CD8-positive, alpha-beta memory T cell (primary cell): ENCODE results near the gene MYOM1. TPM values are rescaled to one million over a fixed set of nuclear protein-coding genes. Genes with fewer than 3 reads are reported as not detected.
"Not testable (repeated sequence)": the region's sequence is repeated elsewhere in the genome, so short reads cannot be mapped to it uniquely, and the experiment has no call there.

ENCODE experiments used
- CTCF ChIA-PET: fragments of 350-600 bp; sonication (Branson Sonifier 250); formaldehyde crosslinking; loops from one replicate; lab custom pipeline; 2021; ENCODE audit warnings: antibody characterized with exemption; lab: Charles Lee
- POLR2A ChIA-PET: fragments of 350-600 bp; sonication (Branson Sonifier 250); formaldehyde crosslinking; loops from one replicate; lab custom pipeline; 2021; ENCODE audit warnings: antibody characterized with exemption; lab: Charles Lee
- DNase-seq, 5 donors: peaks; one replicate each; pipeline versions ENCODE4 v3.0.0 to v3.0.0-alpha.2; 2020 to 2022; ENCODE audit warnings: mixed read lengths in 1 of 5
- H3K27ac ChIP-seq: one replicate; pipeline ENCODE4 v1.7.0; 2013; ENCODE audit warnings: low read depth, mild to moderate bottlenecking, low read length, moderate library complexity
- H3K27me3 ChIP-seq: 2 replicates; pipeline ENCODE4 v1.7.0; 2013; ENCODE audit warnings: low read length, mild to moderate bottlenecking; ENCODE audit not compliant: insufficient read depth, poor library complexity, severe bottlenecking
- H3K36me3 ChIP-seq: 2 replicates; pipeline ENCODE4 v1.7.0; 2013; ENCODE audit warnings: mild to moderate bottlenecking, low read length, moderate library complexity; ENCODE audit not compliant: insufficient read depth
- H3K4me1 ChIP-seq: 2 replicates; pipeline ENCODE4 v1.7.0; 2013; ENCODE audit warnings: mild to moderate bottlenecking, low read length, moderate library complexity; ENCODE audit not compliant: insufficient read depth
- H3K4me3 ChIP-seq: 2 replicates; pipeline ENCODE4 v1.7.0; 2013; ENCODE audit warnings: mild to moderate bottlenecking, low read length
- H3K9me3 ChIP-seq: 2 replicates; pipeline ENCODE4 v1.7.0; 2013; ENCODE audit warnings: mild to moderate bottlenecking, low read length
- H3K27ac Mint-ChIP-seq, 8 donors: one replicate each; pipeline ENCODE4 v1.8.0; 2020 to 2021; ENCODE audit warnings: mixed read lengths in 8 of 8, mild to moderate bottlenecking in 6 of 8, inconsistent platforms in 3 of 8, moderate library complexity in 3 of 8
- H3K27me3 Mint-ChIP-seq, 2 donors: one replicate each; pipeline ENCODE4 v1.8.0; 2020 to 2021; ENCODE audit warnings: mixed read lengths in 2 of 2, mild to moderate bottlenecking in 1 of 2, moderate library complexity in 1 of 2
- H3K36me3 Mint-ChIP-seq, 3 donors: one replicate each; pipeline ENCODE4 v1.8.0; 2020 to 2021; ENCODE audit warnings: mixed read lengths in 3 of 3, inconsistent platforms in 1 of 3, mild to moderate bottlenecking in 1 of 3
- H3K4me1 Mint-ChIP-seq, 3 donors: one replicate each; pipeline ENCODE4 v1.8.0; 2020 to 2021; ENCODE audit warnings: mixed read lengths in 3 of 3, inconsistent platforms in 1 of 3, mild to moderate bottlenecking in 1 of 3
- H3K4me3 Mint-ChIP-seq, 7 donors: one replicate each; pipeline ENCODE4 v1.8.0; 2020 to 2021; ENCODE audit warnings: mixed read lengths in 7 of 7, mild to moderate bottlenecking in 6 of 7, moderate library complexity in 4 of 7, inconsistent platforms in 2 of 7
- H3K9me3 Mint-ChIP-seq, 5 donors: one replicate each; pipeline ENCODE4 v1.8.0; 2020 to 2022; ENCODE audit warnings: mixed read lengths in 5 of 5, mild to moderate bottlenecking in 3 of 5, moderate library complexity in 2 of 5, inconsistent platforms in 1 of 5
- polyA plus RNA-seq: library from polyadenylated mRNA; unstranded; fragments of 300-500 nt; fragmentation: Illumina TruSeq; gene quantifications from one replicate; pipeline ENCODE4 v1.2.3, GENCODE V29; 2021
- total RNA-seq, 2 experiments: library from RNA; stranded (reverse); gene quantifications; one replicate each; pipeline ENCODE4 v1.2.3, GENCODE V29; 2021

MYOM1 gene
- total and polyA plus RNA-seq, 3 experiments from 2014 or later = 0.84 to 1.2 (median 0.92) TPM

DNA sequence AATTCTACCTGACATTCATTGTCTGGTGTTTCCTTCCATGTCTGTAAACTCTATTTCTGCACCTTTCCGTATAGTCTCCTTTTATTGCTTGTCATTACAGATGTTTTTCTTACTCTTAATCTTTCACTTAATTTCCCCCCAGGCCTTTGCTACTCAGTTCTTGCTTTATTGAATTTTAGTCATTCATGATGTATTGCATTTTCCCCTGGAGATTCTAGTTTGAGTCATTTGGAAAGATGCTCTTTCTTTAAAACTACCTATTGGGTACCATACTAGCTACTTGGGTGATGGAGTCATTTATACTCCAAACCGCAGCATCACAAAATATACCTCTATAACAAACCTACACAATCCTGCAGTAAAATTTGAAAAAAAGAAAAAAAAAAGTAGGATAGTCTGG lies 179.6 kb downstream of the MYOM1 start:
- H3K9me3 Mint-ChIP-seq = no peaks in the 10 kb centered on the region
- H3K36me3 Mint-ChIP-seq = no peaks in the 10 kb centered on the region
- Histone ChIP-seq H3K4me3 (no peak overlapping the region), H3K9me3 (no peaks in the 10 kb centered on the region), H3K4me1 (peaks cover 7% of the 10 kb centered on the region), H3K27me3 (no peaks in the 10 kb centered on the region), H3K36me3 (no peaks in the 10 kb centered on the region), H3K27ac (no peak overlapping the region)
- peaks cover 6 to 17% (median 16%) of the 10 kb centered on the region in 3 donors for H3K4me1 Mint-ChIP-seq
- H3K4me3 Mint-ChIP-seq = no peak overlapping the region
- ChIA-PET CTCF (interaction anchor here (0.8 to 1.5 kb wide), 3 partner anchors 23 to 89 kb away, joined by 3 to 4 read pairs (median 4); no protein-coding TSS in a partner anchor), POLR2A (no interaction called here)
- H3K27me3 Mint-ChIP-seq = no peaks in the 10 kb centered on the region
- no peak for DNase-seq
- peak overlapping the region in 3 of 8 donors; percentile 4 to 41 (median 19) for H3K27ac Mint-ChIP-seq

DNA sequence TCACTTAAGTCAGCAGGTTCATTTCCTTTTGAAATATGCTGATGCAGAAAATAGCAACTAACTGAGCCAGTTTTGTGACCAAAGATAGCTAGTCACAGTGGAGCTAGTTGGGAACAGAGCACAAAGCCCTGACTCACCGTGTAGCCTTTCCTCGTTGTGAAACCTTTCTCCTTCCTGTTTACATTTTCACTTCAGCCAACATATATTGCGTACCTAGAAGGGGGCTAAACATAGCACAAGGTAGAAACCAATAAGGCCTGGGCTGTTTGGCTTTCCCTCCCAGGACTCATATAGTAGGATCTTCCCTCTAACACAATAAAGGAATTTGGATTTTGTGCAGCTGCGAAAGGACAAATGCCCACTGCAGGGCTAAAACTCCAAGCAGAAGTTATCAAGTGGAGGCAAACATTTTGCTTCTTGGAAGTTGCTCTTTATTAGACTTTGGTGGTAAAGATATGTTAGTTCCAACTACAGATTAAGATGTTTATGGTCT lies 182.3 kb downstream of the MYOM1 start:
- peak overlapping the region in 7 of 8 donors; percentile 53 to 92 (median 85) for H3K27ac Mint-ChIP-seq
- H3K36me3 ChIP-seq = no peaks in the 10 kb centered on the region
- peak overlapping the region in 6 of 7 donors; percentile 13 to 59 (median 30) for H3K4me3 Mint-ChIP-seq
- no peaks in the 10 kb centered on the region for H3K9me3 ChIP-seq
- H3K4me1 ChIP-seq = peaks cover 7% of the 10 kb centered on the region
- H3K4me3 ChIP-seq = no peak overlapping the region
- CTCF ChIA-PET = interaction anchor here (1.0 to 1.3 kb wide), 2 partner anchors 22 to 25 kb away, joined by 4 to 5 read pairs; no protein-coding TSS in a partner anchor
- H3K27me3 Mint-ChIP-seq = peaks cover 0 to 3% of the 10 kb centered on the region in 2 donors
- H3K4me1 Mint-ChIP-seq = peaks cover 6 to 17% (median 16%) of the 10 kb centered on the region in 3 donors
- H3K27me3 ChIP-seq = no peaks in the 10 kb centered on the region
- no peaks in the 10 kb centered on the region for H3K9me3 Mint-ChIP-seq
- POLR2A ChIA-PET = interaction anchor here (0.6 kb wide), 1 partner anchor 19 kb away, joined by 4 read pairs; no protein-coding TSS in a partner anchor
- no peaks in the 10 kb centered on the region for H3K36me3 Mint-ChIP-seq
- H3K27ac ChIP-seq = peak overlapping the region; percentile 40
- DNase-seq = no peak

DNA sequence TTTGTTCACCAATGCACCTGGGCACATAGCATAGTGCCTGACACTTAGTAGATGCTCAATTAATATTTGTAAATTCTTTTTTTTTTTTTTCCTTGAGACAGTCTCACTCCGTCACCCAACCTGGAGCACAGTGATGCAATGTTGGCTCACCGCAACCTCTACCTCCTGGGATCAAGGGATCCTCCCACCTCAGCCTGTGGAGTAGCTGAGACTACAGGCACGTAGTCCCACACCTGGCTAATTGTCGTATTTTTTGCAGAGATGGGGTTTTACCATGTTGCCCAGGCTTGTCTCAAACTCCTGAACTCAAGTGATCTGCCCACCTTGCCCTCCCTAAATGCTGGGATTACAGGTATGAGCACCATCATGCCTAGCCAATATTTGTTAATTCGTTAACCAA lies 183.7 kb downstream of the MYOM1 start:
- DNase-seq = no peak
- Mint-ChIP-seq H3K36me3 (peaks cover 0 to 4% (median 0%) of the 10 kb centered on the region in 3 donors), H3K4me3 (no peak overlapping the region), H3K27me3 (peaks cover 0 to 3% of the 10 kb centered on the region in 2 donors), H3K27ac (no peak overlapping the region), H3K4me1 (peaks cover 6 to 16% (median 13%) of the 10 kb centered on the region in 3 donors), H3K9me3 (no peaks in the 10 kb centered on the region)
- H3K36me3 ChIP-seq = no peaks in the 10 kb centered on the region
- H3K4me1 ChIP-seq = peaks cover 7% of the 10 kb centered on the region
- no peak overlapping the region for H3K27ac ChIP-seq
- POLR2A ChIA-PET = interaction anchor here (0.8 kb wide), 2 partner anchors 20 to 24 kb away, joined by 6 to 10 read pairs; no protein-coding TSS in a partner anchor
- no peak overlapping the region for H3K4me3 ChIP-seq
- no peaks in the 10 kb centered on the region for H3K27me3 ChIP-seq
- no peaks in the 10 kb centered on the region for H3K9me3 ChIP-seq
- CTCF ChIA-PET = interaction anchor here (1.3 kb wide), 1 partner anchor 20 kb away, joined by 5 read pairs; no protein-coding TSS in a partner anchor

DNA sequence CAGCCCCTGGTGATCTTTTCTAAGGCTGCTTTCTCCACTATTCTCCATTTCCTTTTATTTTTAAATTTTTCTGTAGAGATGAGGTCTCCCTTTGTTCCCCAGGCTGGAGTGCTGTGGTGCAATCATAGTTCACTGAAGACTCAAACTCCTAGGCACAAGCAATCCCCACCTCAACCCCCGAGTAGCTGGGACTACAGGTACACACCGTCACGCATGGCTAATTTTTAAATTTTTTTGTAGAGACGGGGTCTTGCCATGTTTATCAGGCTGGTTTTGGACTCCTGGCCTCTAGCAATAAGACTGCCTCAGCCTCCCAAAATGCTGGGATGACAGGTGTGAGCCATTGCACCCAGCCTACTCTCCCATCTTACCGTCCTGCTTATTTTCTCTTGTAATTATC lies 184.1 kb downstream of the MYOM1 start:
- Histone ChIP-seq H3K27ac (no peak overlapping the region), H3K27me3 (no peaks in the 10 kb centered on the region), H3K36me3 (no peaks in the 10 kb centered on the region), H3K4me3 (no peak overlapping the region), H3K4me1 (peaks cover 7% of the 10 kb centered on the region), H3K9me3 (no peaks in the 10 kb centered on the region)
- no peak overlapping the region for H3K4me3 Mint-ChIP-seq
- ChIA-PET CTCF (no interaction called here), POLR2A (no interaction called here)
- DNase-seq = no peak
- H3K27me3 Mint-ChIP-seq = peaks cover 0 to 3% of the 10 kb centered on the region in 2 donors
- H3K36me3 Mint-ChIP-seq = peaks cover 0 to 4% (median 0%) of the 10 kb centered on the region in 3 donors
- H3K4me1 Mint-ChIP-seq = peaks cover 6 to 16% (median 13%) of the 10 kb centered on the region in 3 donors
- H3K27ac Mint-ChIP-seq = no peak overlapping the region
- H3K9me3 Mint-ChIP-seq = no peaks in the 10 kb centered on the region

DNA sequence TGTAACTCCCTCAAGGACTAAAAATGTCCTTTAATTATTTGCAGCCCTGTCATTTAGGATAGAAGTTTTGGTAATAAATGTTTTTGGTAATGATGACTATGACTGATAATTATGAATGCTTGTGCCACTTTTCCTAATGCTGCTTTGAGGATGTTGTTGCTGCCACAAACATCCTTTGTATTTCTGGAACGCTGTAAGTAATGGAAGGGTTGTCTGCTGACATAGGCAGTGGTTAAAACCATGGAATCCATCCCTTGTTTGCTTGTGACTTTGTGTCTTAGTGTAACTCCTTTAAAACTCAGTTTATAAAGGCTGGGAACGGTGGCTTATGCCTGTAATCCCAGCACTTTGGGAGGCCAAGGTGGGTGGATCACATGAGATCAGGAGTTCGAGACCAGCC lies 187.0 kb downstream of the MYOM1 start:
- H3K27ac Mint-ChIP-seq = no peak overlapping the region
- H3K27me3 Mint-ChIP-seq = peaks cover 0 to 3% of the 10 kb centered on the region in 2 donors
- no peak overlapping the region for H3K4me3 ChIP-seq
- H3K9me3 Mint-ChIP-seq = no peaks in the 10 kb centered on the region
- H3K4me1 Mint-ChIP-seq = peaks cover 5 to 7% (median 7%) of the 10 kb centered on the region in 3 donors
- H3K4me3 Mint-ChIP-seq = no peak overlapping the region
- peaks cover 0 to 4% (median 0%) of the 10 kb centered on the region in 3 donors for H3K36me3 Mint-ChIP-seq
- no peak overlapping the region for H3K27ac ChIP-seq
- no peaks in the 10 kb centered on the region for H3K9me3 ChIP-seq
- H3K36me3 ChIP-seq = no peaks in the 10 kb centered on the region
- no peak for DNase-seq
- ChIA-PET CTCF (interaction anchor here (1.6 kb wide), 1 partner anchor 26 kb away, joined by 3 read pairs; no protein-coding TSS in a partner anchor), POLR2A (no interaction called here)
- H3K27me3 ChIP-seq = no peaks in the 10 kb centered on the region
- peaks cover 6% of the 10 kb centered on the region for H3K4me1 ChIP-seq

DNA sequence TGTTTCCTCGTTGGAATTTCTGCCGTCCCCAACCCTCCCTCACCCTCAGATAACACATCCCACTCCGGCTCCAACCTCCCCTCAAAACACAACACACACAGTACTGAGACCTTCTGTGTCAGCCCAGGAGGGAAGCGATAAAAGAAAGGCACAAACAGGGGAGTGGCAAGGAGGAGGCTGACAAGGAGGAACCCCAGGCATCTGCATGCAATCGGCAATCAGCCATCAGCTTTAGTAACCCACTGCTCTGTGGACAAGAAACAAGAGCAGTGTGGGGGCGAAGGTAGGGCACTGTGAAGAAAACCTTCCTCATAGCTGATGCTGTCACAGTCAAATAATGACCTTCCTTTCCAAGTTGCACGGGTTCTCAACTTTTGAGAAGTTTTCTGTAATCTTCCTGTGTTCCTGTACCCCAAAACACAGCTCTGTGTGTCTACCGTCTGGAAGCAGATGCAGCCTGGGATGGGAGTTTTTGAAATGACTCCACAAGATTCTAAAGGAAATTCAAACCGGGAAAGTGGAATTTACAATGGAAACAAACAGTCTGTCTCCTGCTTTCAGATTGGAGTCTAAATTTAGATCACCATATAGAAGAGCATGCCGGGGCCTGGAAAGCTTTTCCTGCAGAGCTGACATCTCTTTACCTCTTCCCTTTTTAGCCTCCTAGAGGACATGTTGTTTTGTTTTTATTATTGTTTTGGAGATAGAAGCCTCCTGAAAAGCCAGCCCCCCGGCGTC lies 190.4 kb downstream of the MYOM1 start:
- Histone ChIP-seq H3K36me3 (no peaks in the 10 kb centered on the region), H3K4me3 (no peak overlapping the region), H3K4me1 (no peaks in the 10 kb centered on the region), H3K9me3 (no peaks in the 10 kb centered on the region), H3K27ac (no peak overlapping the region), H3K27me3 (no peaks in the 10 kb centered on the region)
- POLR2A ChIA-PET = no interaction called here
- H3K27ac Mint-ChIP-seq = peak overlapping the region in 2 of 8 donors; percentile 62 to 78
- CTCF ChIA-PET = no interaction called here
- H3K4me3 Mint-ChIP-seq = no peak overlapping the region
- no peaks in the 10 kb centered on the region for H3K4me1 Mint-ChIP-seq
- no peaks in the 10 kb centered on the region for H3K27me3 Mint-ChIP-seq
- DNase-seq = no peak
- peaks cover 0 to 4% (median 0%) of the 10 kb centered on the region in 3 donors for H3K36me3 Mint-ChIP-seq
- H3K9me3 Mint-ChIP-seq = no peaks in the 10 kb centered on the region

DNA sequence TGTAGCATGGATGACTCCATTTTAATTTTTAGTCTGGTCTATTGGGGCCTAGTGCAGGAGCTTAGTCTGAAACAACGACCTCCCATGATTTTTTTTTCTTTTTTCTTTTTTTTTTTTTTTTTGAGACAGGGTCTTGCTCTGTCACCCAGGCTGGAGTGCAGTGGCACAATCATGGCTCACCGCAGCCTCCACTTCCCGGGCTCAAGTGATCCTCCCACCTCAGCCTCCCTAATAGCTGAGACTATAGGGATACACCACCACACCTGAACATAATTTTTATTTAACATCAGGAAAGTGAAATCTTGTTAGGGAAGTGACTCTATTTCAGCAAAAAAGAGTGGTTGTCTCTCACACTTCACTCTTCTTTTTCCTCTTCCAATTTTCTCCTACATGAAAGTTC lies 191.7 kb downstream of the MYOM1 start:
- H3K27ac ChIP-seq, H3K4me3 Mint-ChIP-seq, H3K27me3 Mint-ChIP-seq, H3K36me3 Mint-ChIP-seq, POLR2A ChIA-PET, H3K4me1 ChIP-seq, H3K9me3 ChIP-seq, H3K9me3 Mint-ChIP-seq, H3K4me3 ChIP-seq, DNase-seq, H3K36me3 ChIP-seq, H3K4me1 Mint-ChIP-seq, H3K27me3 ChIP-seq: not testable (repeated sequence)
- H3K27ac Mint-ChIP-seq = peak overlapping the region in 1 of 8 donors; percentile 29
- CTCF ChIA-PET = interaction anchor here (1.3 kb wide), 1 partner anchor 35 kb away, joined by 5 read pairs; no protein-coding TSS in a partner anchor

DNA sequence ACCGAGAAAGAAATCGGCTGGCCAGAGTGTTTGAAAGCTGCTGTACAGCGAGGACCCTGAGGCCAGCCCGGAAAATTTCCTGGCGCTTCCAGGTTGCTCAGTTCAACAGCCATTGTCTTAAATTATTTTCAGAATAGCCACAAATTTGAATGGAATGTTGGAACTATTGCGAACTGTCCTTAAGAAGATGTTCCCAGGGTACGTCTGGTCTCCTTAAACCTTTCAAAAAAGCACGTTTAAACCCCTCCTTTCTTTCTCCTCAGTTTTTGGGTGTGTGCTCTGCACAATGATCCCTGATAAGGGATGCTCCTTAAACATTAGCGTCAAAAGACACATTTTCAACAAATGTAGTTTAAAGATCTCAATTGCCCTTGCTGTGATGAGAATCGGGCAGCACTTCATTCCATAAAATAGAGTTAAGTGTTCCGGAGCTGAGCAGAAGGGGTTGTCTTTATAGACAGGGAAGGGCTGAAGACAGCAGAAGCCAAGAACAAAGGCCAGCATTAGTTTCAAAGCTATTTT lies 192.3 kb downstream of the MYOM1 start:
- Mint-ChIP-seq H3K27ac (peak overlapping the region in 1 of 8 donors; percentile 14), H3K27me3 (no peaks in the 10 kb centered on the region), H3K9me3 (no peaks in the 10 kb centered on the region), H3K4me3 (no peak overlapping the region), H3K4me1 (no peaks in the 10 kb centered on the region), H3K36me3 (peaks cover 0 to 4% (median 0%) of the 10 kb centered on the region in 3 donors)
- ChIA-PET POLR2A (no interaction called here), CTCF (interaction anchor here (1.3 kb wide), 1 partner anchor 36 kb away, joined by 5 read pairs; no protein-coding TSS in a partner anchor)
- H3K36me3 ChIP-seq = no peaks in the 10 kb centered on the region
- H3K4me1 ChIP-seq = no peaks in the 10 kb centered on the region
- H3K4me3 ChIP-seq = no peak overlapping the region
- H3K9me3 ChIP-seq = no peaks in the 10 kb centered on the region
- no peaks in the 10 kb centered on the region for H3K27me3 ChIP-seq
- no peak overlapping the region for H3K27ac ChIP-seq
- no peak for DNase-seq
